RWPE2 (cell line): ENCODE results near the gene DAD1.

ENCODE experiments used
- ATAC-seq: fragments of 200-7000 bp; cut with Tn5 transposase; 3 replicates; pipeline ENCODE4 v1.9.1; 2021; ENCODE audit warnings: low read depth
- DNase-seq: peaks from one replicate; pipeline ENCODE4 v3.0.0-alpha.2; 2020; ENCODE audit warnings: low spot score
- H3K27ac ChIP-seq: fragments of 450-650 bp; 2 replicates; pipeline ENCODE4 v1.5.1; 2017; ENCODE audit warnings: mild to moderate bottlenecking; ENCODE audit not compliant: poor library complexity, severe bottlenecking
- H3K27me3 ChIP-seq: fragments of 250-450 bp; sonication (Bioruptor Pico); 2 replicates; pipeline ENCODE4 v1.5.1; 2021; ENCODE audit warnings: mild to moderate bottlenecking, moderate library complexity; ENCODE audit not compliant: insufficient read depth, poor library complexity, severe bottlenecking
- H3K36me3 ChIP-seq: fragments of 250-450 bp; sonication (Bioruptor Pico); 2 replicates; pipeline ENCODE4 v1.5.1; 2020; ENCODE audit warnings: low read depth, mild to moderate bottlenecking, moderate library complexity
- H3K4me1 ChIP-seq: fragments of 250-450 bp; sonication (Bioruptor Pico); 2 replicates; pipeline ENCODE4 v1.5.1; 2021; ENCODE audit warnings: mild to moderate bottlenecking, moderate library complexity; ENCODE audit not compliant: insufficient read depth, poor library complexity, severe bottlenecking
- H3K4me3 ChIP-seq: fragments of 250-450 bp; sonication (Bioruptor Pico); 2 replicates; pipeline ENCODE4 v1.5.1; 2021; ENCODE audit warnings: mild to moderate bottlenecking, moderate library complexity; ENCODE audit not compliant: severe bottlenecking
- H3K9me3 ChIP-seq: fragments of 250-450 bp; sonication (Bioruptor Pico); 2 replicates; pipeline ENCODE4 v1.5.1; 2021; ENCODE audit warnings: mild to moderate bottlenecking, moderate library complexity; ENCODE audit not compliant: severe bottlenecking
- CTCF ChIP-seq: fragments of 450-650 bp; IDR thresholded peaks from one replicate; pipeline ENCODE4 v1.5.1; 2017; ENCODE audit warnings: mild to moderate bottlenecking, moderate library complexity; ENCODE audit not compliant: poor library complexity, severe bottlenecking

DAD1 gene

GRCh38 chr14:22560662-22561365 lies 28.2 kb downstream of the DAD1 start:
- H3K4me1 ChIP-seq: peaks cover 10% of the 10 kb centered on the region
- H3K9me3 ChIP-seq: no peaks in the 10 kb centered on the region
- peaks cover 24% of the 10 kb centered on the region for H3K36me3 ChIP-seq
- H3K27me3 ChIP-seq: no peaks in the 10 kb centered on the region
- no peak overlapping the region for H3K27ac ChIP-seq
- ATAC-seq: no peak
- no peak overlapping the region for H3K4me3 ChIP-seq
- DNase-seq: no peak
- TF ChIP-seq CTCF: no peak

GRCh38 chr14:22559041-22559440 lies 30.0 kb downstream of the DAD1 start:
- H3K9me3 ChIP-seq: no peaks in the 10 kb centered on the region
- H3K4me1 ChIP-seq: peaks cover 16% of the 10 kb centered on the region
- DNase-seq: no peak
- ATAC-seq: no peak
- no peak overlapping the region for H3K4me3 ChIP-seq
- H3K27me3 ChIP-seq: no peaks in the 10 kb centered on the region
- H3K27ac ChIP-seq: peak overlapping the region; percentile 2
- TF ChIP-seq CTCF: no peak
- H3K36me3 ChIP-seq: peaks cover 6% of the 10 kb centered on the region

DNA sequence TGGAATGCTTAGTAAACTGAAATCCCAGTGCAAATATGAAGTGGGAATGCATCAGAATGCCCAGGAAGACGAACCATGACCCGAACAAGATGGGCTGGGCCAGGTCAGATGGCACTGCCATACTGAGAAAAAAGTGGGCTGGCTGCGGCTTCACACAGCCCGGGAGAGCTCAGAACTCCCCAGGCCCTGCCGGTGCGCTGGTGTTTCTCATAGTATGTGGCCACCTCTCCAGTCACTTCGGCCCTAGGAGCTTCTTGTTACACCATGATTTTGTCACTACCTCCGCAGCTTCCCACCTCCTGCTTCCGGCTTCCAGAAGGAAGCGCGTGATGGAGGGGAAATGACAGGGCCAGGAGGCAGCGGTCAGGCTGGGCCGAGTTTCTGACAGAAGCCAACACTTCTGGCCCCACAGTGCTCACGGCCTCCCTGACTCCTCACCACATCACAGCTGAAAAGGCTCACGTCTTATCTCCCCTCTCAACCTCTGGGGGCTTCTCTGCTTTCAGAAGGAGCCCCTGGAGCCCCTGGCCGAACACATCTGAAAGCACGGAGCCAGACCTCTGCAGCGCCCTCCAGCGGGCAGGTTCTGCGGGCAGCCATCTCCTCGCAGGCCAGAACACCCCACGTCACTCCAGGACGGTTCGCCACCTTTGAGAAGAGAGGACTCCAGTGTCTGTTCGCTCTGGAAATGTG lies 30.7 kb downstream of the DAD1 start:
- no peak for TF ChIP-seq CTCF
- DNase-seq: no peak

GRCh38 chr14:22557846-22558220 lies 31.2 kb downstream of the DAD1 start:
- Histone ChIP-seq H3K27ac (no peak overlapping the region), H3K27me3 (no peaks in the 10 kb centered on the region), H3K9me3 (no peaks in the 10 kb centered on the region), H3K4me3 (no peak overlapping the region), H3K4me1 (peaks cover 16% of the 10 kb centered on the region), H3K36me3 (no peaks in the 10 kb centered on the region)
- no peak for TF ChIP-seq CTCF
- DNase-seq (no peak), ATAC-seq (no peak)

More for the DNA sequence above, 30.7 kb downstream of the DAD1 start:
- Histone ChIP-seq H3K27me3 (no peaks in the 10 kb centered on the region), H3K4me1 (peaks cover 16% of the 10 kb centered on the region), H3K4me3 (no peak overlapping the region), H3K36me3 (no peaks in the 10 kb centered on the region), H3K9me3 (no peaks in the 10 kb centered on the region), H3K27ac (no peak overlapping the region)
- no peak for ATAC-seq
